ENCODE measurements around the gene GALK1.

The GALK1 gene

DNA sequence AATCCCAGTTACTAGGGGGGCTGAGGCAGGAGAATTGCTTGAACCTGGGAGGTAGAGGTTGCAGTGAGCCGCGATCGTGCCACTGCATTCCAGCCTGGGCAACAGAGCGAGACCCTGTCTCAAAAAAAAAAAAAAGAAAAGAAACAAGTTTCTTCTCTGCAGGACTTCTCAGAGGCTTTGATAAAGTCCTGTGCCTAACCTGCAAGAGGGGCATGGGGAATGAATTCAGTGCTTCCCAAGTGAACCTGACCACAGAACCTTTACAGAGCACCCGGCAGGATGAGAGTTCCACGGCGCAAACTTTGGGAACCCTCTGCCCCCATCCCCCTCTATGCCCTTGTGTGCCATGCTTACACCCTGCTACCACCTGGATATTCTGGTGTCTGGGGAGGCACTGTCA is 25.8 kb downstream of the GALK1 start:
- TF ChIP-seq CTCF (IDR thresholded peaks at IDR 0.05; ENCODE audit: low read depth, low read length): no peak

DNA sequence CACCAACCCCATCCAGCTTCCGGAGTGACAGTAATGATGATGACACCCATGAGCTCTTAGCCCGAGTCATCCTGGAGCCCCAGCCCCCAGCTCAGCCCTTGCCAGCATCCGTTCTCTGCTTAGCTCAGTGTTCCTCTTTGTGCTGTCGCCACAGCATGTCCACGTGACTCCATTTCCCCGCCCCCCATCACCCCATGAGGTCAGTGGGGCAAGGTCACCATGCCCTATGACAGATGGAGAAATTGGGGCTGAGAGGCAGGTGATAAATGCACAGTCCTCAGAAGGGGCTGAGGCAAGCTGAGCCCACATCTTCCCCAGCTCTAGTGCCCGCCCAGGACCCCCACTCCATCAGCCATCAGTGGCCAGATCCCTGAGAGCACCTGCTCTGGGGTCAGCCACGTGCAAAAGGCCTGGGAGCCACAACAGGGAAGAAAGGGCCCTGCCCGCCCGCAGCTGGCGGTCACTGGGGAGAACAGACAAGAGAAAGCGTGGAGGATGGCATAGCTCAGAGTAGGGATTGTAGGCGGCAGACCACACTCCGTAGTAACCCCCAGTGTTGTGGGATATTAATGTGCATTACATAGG is 26.7 kb downstream of the GALK1 start:
- H3K4me3 ChIP-seq (ENCODE audit: low read depth, low read length): no peak overlapping the region
- no peak for TF ChIP-seq CTCF (IDR thresholded peaks at IDR 0.05; ENCODE audit: low read depth, low read length)

More for the DNA sequence above, 25.8 kb downstream of the GALK1 start:
- H3K4me3 ChIP-seq (ENCODE audit: low read depth, low read length): no peak overlapping the region

- TF ChIP-seq CTCF (IDR thresholded peaks at IDR 0.05; ENCODE audit: low read depth, low read length): no peak
- no peak overlapping the region for H3K4me3 ChIP-seq (ENCODE audit: low read depth, low read length)
Observed at GRCh38 chr17:75737133-75737962, 27.6 kb downstream of the GALK1 start.

- no peak for TF ChIP-seq CTCF (IDR thresholded peaks at IDR 0.05; ENCODE audit: low read depth, low read length)
Observed at GRCh38 chr17:75736173-75736835, 28.7 kb downstream of the GALK1 start.

DNA sequence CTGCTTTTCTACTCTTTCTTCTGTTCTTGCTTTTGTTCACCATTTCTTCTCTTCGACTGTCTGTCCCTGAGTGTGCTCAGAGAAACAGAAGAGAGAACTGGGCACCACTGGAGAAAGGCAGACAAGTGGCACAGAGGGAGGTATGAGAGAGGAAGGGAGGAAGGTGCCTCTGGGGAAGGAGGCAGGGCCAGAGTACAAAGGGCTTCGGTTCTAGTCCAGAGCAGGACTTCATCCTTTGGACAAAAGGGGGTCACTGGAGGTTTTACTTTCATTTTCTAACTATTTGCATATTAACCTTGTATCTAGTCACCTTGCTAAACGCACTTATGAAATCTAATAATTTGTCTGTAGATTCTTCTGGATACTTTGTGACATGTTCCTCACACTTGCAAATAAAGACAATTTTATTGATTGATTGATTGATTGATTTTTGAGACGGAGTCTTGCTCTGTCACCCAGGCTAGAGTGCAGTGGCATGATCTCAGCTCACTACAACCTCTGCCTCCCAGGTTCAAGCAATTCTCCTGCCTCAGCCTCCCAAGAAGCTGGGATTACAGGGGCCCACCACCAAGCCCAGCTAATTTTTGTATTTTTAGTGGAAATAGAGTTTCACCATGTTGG is 30.2 kb downstream of the GALK1 start:
- no peak for TF ChIP-seq CTCF (IDR thresholded peaks at IDR 0.05; ENCODE audit: low read depth, low read length)

More at GRCh38 chr17:75736173-75736835, 28.7 kb downstream of the GALK1 start:
- no peak overlapping the region for H3K4me3 ChIP-seq (ENCODE audit: low read depth, low read length)

DNA sequence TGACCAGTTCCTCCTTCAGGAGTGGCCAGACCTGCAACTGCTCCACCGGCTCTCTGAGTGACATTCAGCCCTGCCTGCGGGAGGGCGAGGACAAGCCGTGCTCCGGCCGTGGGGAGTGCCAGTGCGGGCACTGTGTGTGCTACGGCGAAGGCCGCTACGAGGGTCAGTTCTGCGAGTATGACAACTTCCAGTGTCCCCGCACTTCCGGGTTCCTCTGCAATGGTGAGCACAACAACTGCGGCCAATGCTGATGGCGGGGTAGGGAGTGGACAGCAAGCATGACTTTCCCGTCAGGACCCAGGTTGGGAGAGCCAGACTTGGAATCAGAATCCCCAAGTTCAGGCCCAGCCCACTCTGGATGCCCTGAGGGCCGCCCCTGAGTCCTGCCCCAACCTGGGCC is 31.5 kb downstream of the GALK1 start:
- TF ChIP-seq CTCF (IDR thresholded peaks at IDR 0.05; ENCODE audit: low read depth, low read length): no peak
- H3K4me3 ChIP-seq (ENCODE audit: low read depth, low read length): no peak overlapping the region

More for the DNA sequence above, 30.2 kb downstream of the GALK1 start:
- no peak overlapping the region for H3K4me3 ChIP-seq (ENCODE audit: low read depth, low read length)
